ENCODE measurements around the gene ZNRF1. TPM values are rescaled to one million over a fixed set of nuclear protein-coding genes. Genes with fewer than 3 reads are reported as not detected.

ZNRF1 gene
- total and polyA plus RNA-seq, 10 of the 15 experiments (the other 5 are each of a cell fraction or from before 2014, with no cell fraction given), result 5.8 to 25.9 (median 14.3) TPM

DNA sequence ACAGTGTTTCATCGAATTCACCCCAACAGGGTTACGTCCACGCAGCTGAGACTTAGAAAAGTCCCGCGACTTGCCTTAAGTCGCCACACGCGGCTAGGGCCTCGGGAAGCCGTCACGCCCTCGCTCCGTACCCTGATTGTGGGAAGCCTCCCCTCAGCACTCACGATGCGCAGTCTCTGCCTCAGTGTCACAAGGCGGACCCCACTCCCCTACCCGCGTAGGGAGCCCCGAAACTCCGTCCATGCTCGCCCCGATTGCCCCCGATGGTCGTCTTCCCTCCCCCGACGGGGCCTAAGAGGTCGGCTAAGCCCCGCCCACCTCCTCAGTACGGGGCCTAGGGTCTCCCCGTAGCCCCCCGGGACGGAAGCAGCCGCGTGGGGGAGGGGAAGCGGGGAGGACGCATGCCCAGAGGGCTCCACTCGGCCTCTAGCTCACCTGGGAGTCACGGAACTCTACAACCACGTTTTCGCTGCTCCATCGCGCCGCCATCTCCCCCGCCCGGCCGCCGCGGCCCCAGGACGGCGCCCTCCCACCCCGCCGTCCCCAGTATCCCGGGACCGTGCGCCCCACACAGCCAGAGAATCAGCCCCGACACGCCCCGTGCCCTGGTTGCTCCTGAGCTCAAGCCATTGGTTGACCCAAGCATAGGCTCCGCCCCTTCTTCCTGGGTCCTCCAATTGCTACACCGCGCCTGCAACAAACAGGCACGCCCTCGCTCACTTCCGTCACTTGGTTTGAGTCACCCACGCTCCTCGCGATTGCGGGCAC is 14.1 kb upstream of the ZNRF1 start, which contains the start of gene WDR59 (continued):
- TF ChIP-seq TCF7 (IDR thresholded peaks at IDR 0.05; ENCODE audit: borderline replicate concordance) (no peak), MXI1 (IDR thresholded peaks at IDR 0.05; ENCODE audit: low read depth, low read length) (0 out of 2 replicates have a peak, but pooled peaks have one; percentile 65), TCF12 (IDR thresholded peaks at IDR 0.05; ENCODE audit: low read depth, low read length) (0 out of 2 replicates have a peak, but pooled peaks have one; percentile 38), POLR2A (IDR thresholded peaks at IDR 0.05; ENCODE audit: low read depth, low read length) (peak; percentile 83), NFIC (IDR thresholded peaks at IDR 0.05; ENCODE audit: low read depth, low read length) (no peak), NRF1 (conservative IDR thresholded peaks at IDR 0.05; ENCODE audit: low read depth, low read length) (0 out of 2 replicates have a peak, but pooled peaks have one; percentile 22), NFXL1 (IDR thresholded peaks at IDR 0.05; ENCODE audit: borderline replicate concordance) (no peak), POLR2AphosphoS2 (IDR thresholded peaks at IDR 0.05; ENCODE audit: low read depth, low read length) (no peak), RAD51 (IDR thresholded peaks at IDR 0.05) (no peak), NR2C1 (IDR thresholded peaks at IDR 0.05) (peak; percentile 52; the same call in 1 of the 2 replicates), HCFC1 (IDR thresholded peaks at IDR 0.05; ENCODE audit: low read length) (no peak; the same call in 1 of the 2 replicates), ESRRA (IDR thresholded peaks at IDR 0.05; ENCODE audit: low read length) (no peak), PAX5 (IDR thresholded peaks at IDR 0.05; ENCODE audit: borderline replicate concordance, low read depth, low read length) (0 out of 2 replicates have a peak, but pooled peaks have one; percentile 6), EGR1 (IDR thresholded peaks at IDR 0.05; ENCODE audit: borderline replicate concordance in 1 of 2, low read depth in 2 of 2, low read length in 2 of 2) (0 out of 3 replicates have a peak, but pooled peaks of 1 of the 2 experiments have one; percentile 3), TBL1XR1 (IDR thresholded peaks at IDR 0.05; ENCODE audit: low read depth, low read length) (no peak)
- TF ChIP-seq, protein P1, sequence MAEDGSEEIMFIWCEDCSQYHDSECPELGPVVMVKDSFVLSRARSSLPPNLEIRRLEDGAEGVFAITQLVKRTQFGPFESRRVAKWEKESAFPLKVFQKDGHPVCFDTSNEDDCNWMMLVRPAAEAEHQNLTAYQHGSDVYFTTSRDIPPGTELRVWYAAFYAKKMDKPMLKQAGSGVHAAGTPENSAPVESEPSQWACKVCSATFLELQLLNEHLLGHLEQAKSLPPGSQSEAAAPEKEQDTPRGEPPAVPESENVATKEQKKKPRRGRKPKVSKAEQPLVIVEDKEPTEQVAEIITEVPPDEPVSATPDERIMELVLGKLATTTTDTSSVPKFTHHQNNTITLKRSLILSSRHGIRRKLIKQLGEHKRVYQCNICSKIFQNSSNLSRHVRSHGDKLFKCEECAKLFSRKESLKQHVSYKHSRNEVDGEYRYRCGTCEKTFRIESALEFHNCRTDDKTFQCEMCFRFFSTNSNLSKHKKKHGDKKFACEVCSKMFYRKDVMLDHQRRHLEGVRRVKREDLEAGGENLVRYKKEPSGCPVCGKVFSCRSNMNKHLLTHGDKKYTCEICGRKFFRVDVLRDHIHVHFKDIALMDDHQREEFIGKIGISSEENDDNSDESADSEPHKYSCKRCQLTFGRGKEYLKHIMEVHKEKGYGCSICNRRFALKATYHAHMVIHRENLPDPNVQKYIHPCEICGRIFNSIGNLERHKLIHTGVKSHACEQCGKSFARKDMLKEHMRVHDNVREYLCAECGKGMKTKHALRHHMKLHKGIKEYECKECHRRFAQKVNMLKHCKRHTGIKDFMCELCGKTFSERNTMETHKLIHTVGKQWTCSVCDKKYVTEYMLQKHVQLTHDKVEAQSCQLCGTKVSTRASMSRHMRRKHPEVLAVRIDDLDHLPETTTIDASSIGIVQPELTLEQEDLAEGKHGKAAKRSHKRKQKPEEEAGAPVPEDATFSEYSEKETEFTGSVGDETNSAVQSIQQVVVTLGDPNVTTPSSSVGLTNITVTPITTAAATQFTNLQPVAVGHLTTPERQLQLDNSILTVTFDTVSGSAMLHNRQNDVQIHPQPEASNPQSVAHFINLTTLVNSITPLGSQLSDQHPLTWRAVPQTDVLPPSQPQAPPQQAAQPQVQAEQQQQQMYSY (CRISPR knock-in tag; IDR thresholded peaks at IDR 0.05), result no peak
- TF ChIP-seq, protein P2, sequence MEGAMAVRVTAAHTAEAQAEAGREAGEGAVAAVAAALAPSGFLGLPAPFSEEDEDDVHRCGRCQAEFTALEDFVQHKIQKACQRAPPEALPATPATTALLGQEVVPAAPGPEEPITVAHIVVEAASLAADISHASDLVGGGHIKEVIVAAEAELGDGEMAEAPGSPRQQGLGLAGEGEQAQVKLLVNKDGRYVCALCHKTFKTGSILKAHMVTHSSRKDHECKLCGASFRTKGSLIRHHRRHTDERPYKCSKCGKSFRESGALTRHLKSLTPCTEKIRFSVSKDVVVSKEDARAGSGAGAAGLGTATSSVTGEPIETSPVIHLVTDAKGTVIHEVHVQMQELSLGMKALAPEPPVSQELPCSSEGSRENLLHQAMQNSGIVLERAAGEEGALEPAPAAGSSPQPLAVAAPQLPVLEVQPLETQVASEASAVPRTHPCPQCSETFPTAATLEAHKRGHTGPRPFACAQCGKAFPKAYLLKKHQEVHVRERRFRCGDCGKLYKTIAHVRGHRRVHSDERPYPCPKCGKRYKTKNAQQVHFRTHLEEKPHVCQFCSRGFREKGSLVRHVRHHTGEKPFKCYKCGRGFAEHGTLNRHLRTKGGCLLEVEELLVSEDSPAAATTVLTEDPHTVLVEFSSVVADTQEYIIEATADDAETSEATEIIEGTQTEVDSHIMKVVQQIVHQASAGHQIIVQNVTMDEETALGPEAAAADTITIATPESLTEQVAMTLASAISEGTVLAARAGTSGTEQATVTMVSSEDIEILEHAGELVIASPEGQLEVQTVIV (IDR thresholded peaks at IDR 0.05; ENCODE audit: borderline replicate concordance, partially characterized antibody), result peak; percentile 23
- TF ChIP-seq, protein P3, sequence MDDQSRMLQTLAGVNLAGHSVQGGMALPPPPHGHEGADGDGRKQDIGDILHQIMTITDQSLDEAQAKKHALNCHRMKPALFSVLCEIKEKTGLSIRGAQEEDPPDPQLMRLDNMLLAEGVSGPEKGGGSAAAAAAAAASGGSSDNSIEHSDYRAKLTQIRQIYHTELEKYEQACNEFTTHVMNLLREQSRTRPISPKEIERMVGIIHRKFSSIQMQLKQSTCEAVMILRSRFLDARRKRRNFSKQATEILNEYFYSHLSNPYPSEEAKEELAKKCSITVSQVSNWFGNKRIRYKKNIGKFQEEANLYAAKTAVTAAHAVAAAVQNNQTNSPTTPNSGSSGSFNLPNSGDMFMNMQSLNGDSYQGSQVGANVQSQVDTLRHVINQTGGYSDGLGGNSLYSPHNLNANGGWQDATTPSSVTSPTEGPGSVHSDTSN (IDR thresholded peaks at IDR 0.05; ENCODE audit: insufficient replicate concordance, low read depth, low read length), result peak; percentile 12
- TF ChIP-seq, protein P4, sequence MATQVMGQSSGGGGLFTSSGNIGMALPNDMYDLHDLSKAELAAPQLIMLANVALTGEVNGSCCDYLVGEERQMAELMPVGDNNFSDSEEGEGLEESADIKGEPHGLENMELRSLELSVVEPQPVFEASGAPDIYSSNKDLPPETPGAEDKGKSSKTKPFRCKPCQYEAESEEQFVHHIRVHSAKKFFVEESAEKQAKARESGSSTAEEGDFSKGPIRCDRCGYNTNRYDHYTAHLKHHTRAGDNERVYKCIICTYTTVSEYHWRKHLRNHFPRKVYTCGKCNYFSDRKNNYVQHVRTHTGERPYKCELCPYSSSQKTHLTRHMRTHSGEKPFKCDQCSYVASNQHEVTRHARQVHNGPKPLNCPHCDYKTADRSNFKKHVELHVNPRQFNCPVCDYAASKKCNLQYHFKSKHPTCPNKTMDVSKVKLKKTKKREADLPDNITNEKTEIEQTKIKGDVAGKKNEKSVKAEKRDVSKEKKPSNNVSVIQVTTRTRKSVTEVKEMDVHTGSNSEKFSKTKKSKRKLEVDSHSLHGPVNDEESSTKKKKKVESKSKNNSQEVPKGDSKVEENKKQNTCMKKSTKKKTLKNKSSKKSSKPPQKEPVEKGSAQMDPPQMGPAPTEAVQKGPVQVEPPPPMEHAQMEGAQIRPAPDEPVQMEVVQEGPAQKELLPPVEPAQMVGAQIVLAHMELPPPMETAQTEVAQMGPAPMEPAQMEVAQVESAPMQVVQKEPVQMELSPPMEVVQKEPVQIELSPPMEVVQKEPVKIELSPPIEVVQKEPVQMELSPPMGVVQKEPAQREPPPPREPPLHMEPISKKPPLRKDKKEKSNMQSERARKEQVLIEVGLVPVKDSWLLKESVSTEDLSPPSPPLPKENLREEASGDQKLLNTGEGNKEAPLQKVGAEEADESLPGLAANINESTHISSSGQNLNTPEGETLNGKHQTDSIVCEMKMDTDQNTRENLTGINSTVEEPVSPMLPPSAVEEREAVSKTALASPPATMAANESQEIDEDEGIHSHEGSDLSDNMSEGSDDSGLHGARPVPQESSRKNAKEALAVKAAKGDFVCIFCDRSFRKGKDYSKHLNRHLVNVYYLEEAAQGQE (IDR thresholded peaks at IDR 0.05; ENCODE audit: low read depth, low read length), result no peak

Measured in GM12878 (cell line).